GM12878 (cell line): ENCODE data around the gene VAV2. TPM values are rescaled to one million over a fixed set of nuclear protein-coding genes. Genes with fewer than 3 reads are reported as not detected.

Experiments used
- ATF7 ChIP-seq: fragments of 450-650 bp; IDR thresholded peaks from 2 replicates; pipeline ENCODE4 v1.6.1; 2016; ENCODE audit warnings: low read depth, mild to moderate bottlenecking
- BACH1 ChIP-seq: fragments of 450-650 bp; IDR thresholded peaks from 2 replicates; pipeline ENCODE4 v1.6.1; 2017; ENCODE audit warnings: mild to moderate bottlenecking, borderline replicate concordance
- BRCA1 ChIP-seq: IDR thresholded peaks from 2 replicates; pipeline ENCODE4 v1.6.1; 2011; ENCODE audit warnings: low read depth, low read length, improper control_type of control experiment
- EP300 ChIP-seq, 2 experiments: fragments of 150-350 bp in 1 of 2; IDR thresholded peaks; 2 replicates each; pipeline ENCODE4 v1.6.1; 2011 to 2012; ENCODE audit warnings: low read depth in 2 of 2, low read length in 2 of 2, borderline replicate concordance in 1 of 2, improper control_type of control experiment in 1 of 2, inconsistent platforms in 1 of 2; ENCODE audit not compliant: control insufficient read depth in 1 of 2
- FOS ChIP-seq: IDR thresholded peaks from 3 replicates; pipeline ENCODE4 v1.6.1; 2011; ENCODE audit warnings: borderline replicate concordance; ENCODE audit not compliant: insufficient read length; ENCODE audit errors: extremely low read depth
- PAX8 ChIP-seq: fragments of 450-650 bp; IDR thresholded peaks from 2 replicates; pipeline ENCODE4 v1.6.1; 2017; ENCODE audit warnings: mild to moderate bottlenecking, moderate library complexity
- POLR2A ChIP-seq: IDR thresholded peaks from 2 replicates; pipeline ENCODE4 v1.6.1; 2011; ENCODE audit warnings: low read depth, mild to moderate bottlenecking, low read length
- SPI1 ChIP-seq: IDR thresholded peaks from 2 replicates; pipeline ENCODE4 v1.6.1; 2011; ENCODE audit warnings: low read depth, mild to moderate bottlenecking, low read length, moderate library complexity, borderline replicate concordance; ENCODE audit not compliant: insufficient read depth
- TCF7 ChIP-seq: IDR thresholded peaks from 2 replicates; pipeline ENCODE4 v1.6.1; 2014; ENCODE audit warnings: antibody characterized with exemption, borderline replicate concordance
- YBX1 ChIP-seq: fragments of 450-650 bp; IDR thresholded peaks from 2 replicates; pipeline ENCODE4 v1.6.1; 2016; ENCODE audit warnings: antibody characterized with exemption
- ZNF592 ChIP-seq: fragments of 450-650 bp; IDR thresholded peaks from 2 replicates; pipeline ENCODE4 v1.6.1; 2017; ENCODE audit warnings: mild to moderate bottlenecking, moderate library complexity
- polyA plus RNA-seq, 11 experiments: library from polyadenylated mRNA; depleted of rRNA in 4 of 11; unstranded in 6 of 11; stranded (reverse) in 5 of 11; fragments of >200 nt; fragmentation: Nextera tagmentation in 4 of 11; fragmentation: Illumina TruSeq in 1 of 11; extraction: Ambion mirVana in 4 of 11; extraction: Trizol in 1 of 11; gene quantifications; 1 replicate in 1 of 11; 2 replicates in 10 of 11; pipeline versions ENCODE4 v1.2.1 to v1.2.3, GENCODE V29; 2011 to 2016; ENCODE audit warnings: inconsistent platforms in 2 of 11, missing spikeins in 2 of 11, low read depth in 1 of 11
- total RNA-seq, 4 experiments: library from RNA; depleted of rRNA in 3 of 4; stranded (reverse); fragments of >200 nt in 3 of 4; fragmentation: Illumina TruSeq in 1 of 4; extraction: Trizol in 1 of 4; gene quantifications; 2 replicates each; pipeline versions ENCODE4 v1.2.1 to v1.2.3, GENCODE V29; 2013 to 2021

The VAV2 gene
- total and polyA plus RNA-seq, 10 of the 15 experiments (the other 5 are each of a cell fraction or from before 2014, with no cell fraction given), result 0.13 to 43.9 (median 16.9) TPM

DNA sequence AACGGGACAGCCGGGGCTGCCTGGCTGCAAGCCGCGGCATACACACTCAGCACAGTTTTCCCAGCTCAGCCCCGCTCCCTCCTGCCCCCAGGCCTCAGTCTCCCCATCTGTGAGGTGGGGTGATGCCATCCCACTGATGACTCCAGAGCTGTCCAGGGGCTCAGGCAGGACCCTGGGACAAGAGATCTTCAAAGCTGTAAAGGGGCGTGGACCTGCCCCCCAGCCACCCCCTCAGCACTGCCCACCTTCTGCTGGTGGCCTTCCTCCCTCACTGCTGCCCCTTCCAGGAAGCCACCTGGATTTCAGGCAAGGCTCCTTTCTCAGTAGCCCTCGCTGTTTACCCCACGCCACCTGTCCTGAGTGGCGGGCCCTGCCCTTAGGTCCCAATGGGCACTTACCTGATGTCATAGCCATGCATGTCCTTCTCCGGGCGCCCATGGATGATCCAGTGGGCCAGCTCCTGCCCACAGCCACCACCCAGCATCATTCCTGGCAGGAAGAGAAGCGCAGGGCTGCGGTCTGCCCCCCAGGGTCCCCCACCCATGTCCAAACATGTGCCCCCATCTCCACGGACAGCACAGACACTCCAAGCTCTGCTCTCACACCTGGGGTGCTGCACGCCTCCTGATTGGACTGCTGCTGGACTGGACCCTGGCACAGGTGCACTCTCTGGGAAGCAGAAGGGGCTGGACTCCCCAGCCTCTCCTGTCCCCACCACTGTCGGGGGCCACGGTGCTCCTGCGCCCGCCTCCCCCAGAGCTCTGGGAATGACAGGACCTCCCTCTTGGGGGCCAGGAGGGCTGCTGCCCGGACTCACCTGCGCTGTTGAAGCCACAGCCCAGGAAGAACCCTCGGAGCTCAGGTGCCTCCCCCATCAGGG, 279.7 kb downstream of the VAV2 start (continued):
- no peak for TF ChIP-seq ZNF592
- no peak for TF ChIP-seq PAX8
- TF ChIP-seq BRCA1, result no peak
- no peak for TF ChIP-seq ATF7
- TF ChIP-seq POLR2A, result no peak
- TF ChIP-seq TCF7, result no peak
- no peak for TF ChIP-seq EP300 (IDR thresholded peaks at IDR 0.05; ENCODE audit: borderline replicate concordance in 1 of 2, control insufficient read depth in 1 of 2, low read depth in 2 of 2, low read length in 2 of 2)
- TF ChIP-seq BACH1, result no peak
- no peak for TF ChIP-seq SPI1
- no peak for TF ChIP-seq YBX1
- no peak for TF ChIP-seq FOS

Other genes starting within 250 kb of the VAV2 start
- gene BRD3OS, start 33.2 kb upstream of the VAV2 start, total RNA-seq (2014; rRNA removed), result 11.5 and 12.4 TPM in 2 replicates
- gene BRD3OS, start 33.2 kb upstream of the VAV2 start, total RNA-seq (2014; rRNA removed; fragmentation: Illumina TruSeq; extraction: Trizol), result 5.4 and 6.3 TPM in 2 replicates
- gene BRD3OS, start 33.2 kb upstream of the VAV2 start, total RNA-seq (2021), result 12.8 and 13.6 TPM in 2 replicates
- gene BRD3OS, start 33.2 kb upstream of the VAV2 start, polyA plus RNA-seq (2011; rRNA removed), result 5.6 and 7.0 TPM in 2 replicates
- gene BRD3OS, start 33.2 kb upstream of the VAV2 start, polyA plus RNA-seq (2014; fragmentation: Illumina TruSeq; extraction: Trizol), result 7.6 and 10.0 TPM in 2 replicates
- 1 to 10 TPM; 2.1 to 2.6 TPM for gene BRD3OS, start 33.2 kb upstream of the VAV2 start, polyA plus RNA-seq (2014; fragmentation: Nextera tagmentation; extraction: Ambion mirVana)
- 12.7 and 12.9 TPM in 2 replicates for gene BRD3OS, start 33.2 kb upstream of the VAV2 start, polyA plus RNA-seq (2014; rRNA removed)
- gene BRD3OS, start 33.2 kb upstream of the VAV2 start, polyA plus RNA-seq (2016; fragmentation: Nextera tagmentation; extraction: Ambion mirVana), result 10 to 100 TPM; 13.6 to 13.7 TPM
- 4.0 and 4.6 TPM in 2 replicates for gene BRD3, start 75.7 kb upstream of the VAV2 start, total RNA-seq (2014; rRNA removed)
- 1.8 and 2.0 TPM in 2 replicates for gene BRD3, start 75.7 kb upstream of the VAV2 start, total RNA-seq (2014; rRNA removed; fragmentation: Illumina TruSeq; extraction: Trizol)
- 20.8 and 26.3 TPM in 2 replicates for gene BRD3, start 75.7 kb upstream of the VAV2 start, total RNA-seq (2021)
- gene BRD3, start 75.7 kb upstream of the VAV2 start, polyA plus RNA-seq (2011; rRNA removed), result 2.5 and 3.2 TPM in 2 replicates
- 4.1 and 5.1 TPM in 2 replicates for gene BRD3, start 75.7 kb upstream of the VAV2 start, polyA plus RNA-seq (2014; fragmentation: Illumina TruSeq; extraction: Trizol)
- gene BRD3, start 75.7 kb upstream of the VAV2 start, polyA plus RNA-seq (2014; fragmentation: Nextera tagmentation; extraction: Ambion mirVana), result 1 to 10 TPM in 1 of 2 experiments, under 1 TPM in 1; 0.53 to 1.1 TPM
- gene BRD3, start 75.7 kb upstream of the VAV2 start, polyA plus RNA-seq (2014; rRNA removed), result 8.6 and 9.5 TPM in 2 replicates
- gene BRD3, start 75.7 kb upstream of the VAV2 start, polyA plus RNA-seq (2016; fragmentation: Nextera tagmentation; extraction: Ambion mirVana), result 10 to 100 TPM; 17.2 to 19.0 TPM
- 27.6 and 33.2 TPM in 2 replicates for gene WDR5, start 143.8 kb upstream of the VAV2 start, total RNA-seq (2014; rRNA removed)
- 24.0 and 27.0 TPM in 2 replicates for gene WDR5, start 143.8 kb upstream of the VAV2 start, total RNA-seq (2014; rRNA removed; fragmentation: Illumina TruSeq; extraction: Trizol)
- gene WDR5, start 143.8 kb upstream of the VAV2 start, total RNA-seq (2021), result 43.7 and 43.9 TPM in 2 replicates
- gene WDR5, start 143.8 kb upstream of the VAV2 start, polyA plus RNA-seq (2011; rRNA removed), result 25.5 and 29.0 TPM in 2 replicates
- gene WDR5, start 143.8 kb upstream of the VAV2 start, polyA plus RNA-seq (2014; fragmentation: Illumina TruSeq; extraction: Trizol), result 30.7 and 33.1 TPM in 2 replicates
- 1 to 10 TPM; 1.4 to 3.8 TPM for gene WDR5, start 143.8 kb upstream of the VAV2 start, polyA plus RNA-seq (2014; fragmentation: Nextera tagmentation; extraction: Ambion mirVana)
- 37.1 and 44.9 TPM in 2 replicates for gene WDR5, start 143.8 kb upstream of the VAV2 start, polyA plus RNA-seq (2014; rRNA removed)
- gene WDR5, start 143.8 kb upstream of the VAV2 start, polyA plus RNA-seq (2016; fragmentation: Nextera tagmentation; extraction: Ambion mirVana), result 10 to 100 TPM; 36.9 to 42.7 TPM
- gene RNU6ATAC, start 172.2 kb upstream of the VAV2 start, total RNA-seq (2014; rRNA removed), result not detected in 2 replicates
- gene RNU6ATAC, start 172.2 kb upstream of the VAV2 start, total RNA-seq (2014; rRNA removed; fragmentation: Illumina TruSeq; extraction: Trizol), result 184 and 189 TPM in 2 replicates
- gene RNU6ATAC, start 172.2 kb upstream of the VAV2 start, total RNA-seq (2021), result 69.7 and 89.7 TPM in 2 replicates
- not detected in 2 replicates for gene RNU6ATAC, start 172.2 kb upstream of the VAV2 start, polyA plus RNA-seq (2011; rRNA removed)
- not detected in 2 replicates for gene RNU6ATAC, start 172.2 kb upstream of the VAV2 start, polyA plus RNA-seq (2014; fragmentation: Illumina TruSeq; extraction: Trizol)
- not detected for gene RNU6ATAC, start 172.2 kb upstream of the VAV2 start, polyA plus RNA-seq (2014; fragmentation: Nextera tagmentation; extraction: Ambion mirVana)
- gene RNU6ATAC, start 172.2 kb upstream of the VAV2 start, polyA plus RNA-seq (2014; rRNA removed), result not detected in 2 replicates
- gene RNU6ATAC, start 172.2 kb upstream of the VAV2 start, polyA plus RNA-seq (2016; fragmentation: Nextera tagmentation; extraction: Ambion mirVana), result not detected